ENCODE results near the gene BST1.

Gene BST1

GRCh38 chr4:15744016-15744545 is 41.2 kb downstream of the BST1 start:
- Histone ChIP-seq H3K9me3 (peaks cover 0 to 3% (median 0%) of the 10 kb centered on the region in 3 donors), H3K4me1 (no peaks in the 10 kb centered on the region), H3K4me3 (no peak overlapping the region), H3K27me3 (no peaks in the 10 kb centered on the region), H3K27ac (no peak overlapping the region), H3K36me3 (no peaks in the 10 kb centered on the region)
- TF ChIP-seq CTCF (IDR thresholded peaks at IDR 0.05), result no peak
- intact Hi-C loops (cut with DNase I; ENCODE audit: low total_unique reads), result no loop called here
- DNase-seq, result no peak

GRCh38 chr4:15746110-15746509 is 43.2 kb downstream of the BST1 start:
- TF ChIP-seq CTCF (IDR thresholded peaks at IDR 0.05), result no peak
- intact Hi-C loops (cut with DNase I; ENCODE audit: low total_unique reads), result no loop called here
- peaks cover 0 to 3% (median 0%) of the 10 kb centered on the region in 3 donors for H3K9me3 ChIP-seq
- no peaks in the 10 kb centered on the region for H3K27me3 ChIP-seq
- no peak overlapping the region for H3K27ac ChIP-seq
- no peaks in the 10 kb centered on the region for H3K4me1 ChIP-seq
- DNase-seq, result no peak
- H3K36me3 ChIP-seq, result no peaks in the 10 kb centered on the region
- no peak overlapping the region for H3K4me3 ChIP-seq

GRCh38 chr4:15749001-15749400 is 46.1 kb downstream of the BST1 start:
- no peak for TF ChIP-seq CTCF (IDR thresholded peaks at IDR 0.05)
- Histone ChIP-seq H3K27ac (no peak overlapping the region), H3K4me1 (no peaks in the 10 kb centered on the region), H3K9me3 (no peaks in the 10 kb centered on the region), H3K27me3 (no peaks in the 10 kb centered on the region), H3K4me3 (no peak overlapping the region), H3K36me3 (no peaks in the 10 kb centered on the region)
- no peak for DNase-seq
- intact Hi-C loops (cut with DNase I; ENCODE audit: low total_unique reads), result no loop called here

GRCh38 chr4:15751153-15751552 is 48.3 kb downstream of the BST1 start:
- H3K36me3 ChIP-seq, result no peaks in the 10 kb centered on the region
- no peak for TF ChIP-seq CTCF (IDR thresholded peaks at IDR 0.05)
- intact Hi-C loops (cut with DNase I; ENCODE audit: low total_unique reads), result no loop called here

GRCh38 chr4:15753081-15753480 is 50.2 kb downstream of the BST1 start:
- H3K36me3 ChIP-seq, result no peaks in the 10 kb centered on the region
- H3K9me3 ChIP-seq, result no peaks in the 10 kb centered on the region
- no peaks in the 10 kb centered on the region for H3K4me1 ChIP-seq
- intact Hi-C loops (cut with DNase I; ENCODE audit: low total_unique reads), result no loop called here
- no peak for DNase-seq
- H3K27me3 ChIP-seq, result no peaks in the 10 kb centered on the region
- TF ChIP-seq CTCF (IDR thresholded peaks at IDR 0.05), result no peak
- no peak overlapping the region for H3K4me3 ChIP-seq
- no peak overlapping the region for H3K27ac ChIP-seq

More at GRCh38 chr4:15751153-15751552, 48.3 kb downstream of the BST1 start:
- Histone ChIP-seq H3K27me3 (no peaks in the 10 kb centered on the region), H3K4me1 (no peaks in the 10 kb centered on the region), H3K4me3 (no peak overlapping the region), H3K27ac (no peak overlapping the region), H3K9me3 (no peaks in the 10 kb centered on the region)
- no peak for DNase-seq

- H3K36me3 ChIP-seq, result no peaks in the 10 kb centered on the region
- H3K27ac ChIP-seq, result no peak overlapping the region
- no peaks in the 10 kb centered on the region for H3K9me3 ChIP-seq
- TF ChIP-seq CTCF (IDR thresholded peaks at IDR 0.05), result no peak
- H3K4me1 ChIP-seq, result no peaks in the 10 kb centered on the region
- no peaks in the 10 kb centered on the region for H3K27me3 ChIP-seq
- intact Hi-C loops (cut with DNase I; ENCODE audit: low total_unique reads), result no loop called here
- H3K4me3 ChIP-seq, result no peak overlapping the region
- no peak for DNase-seq
These were observed 50.9 kb downstream of the BST1 start for GRCh38 chr4:15753786-15754185.
